ENCODE data around the gene ZNF609.

DNA sequence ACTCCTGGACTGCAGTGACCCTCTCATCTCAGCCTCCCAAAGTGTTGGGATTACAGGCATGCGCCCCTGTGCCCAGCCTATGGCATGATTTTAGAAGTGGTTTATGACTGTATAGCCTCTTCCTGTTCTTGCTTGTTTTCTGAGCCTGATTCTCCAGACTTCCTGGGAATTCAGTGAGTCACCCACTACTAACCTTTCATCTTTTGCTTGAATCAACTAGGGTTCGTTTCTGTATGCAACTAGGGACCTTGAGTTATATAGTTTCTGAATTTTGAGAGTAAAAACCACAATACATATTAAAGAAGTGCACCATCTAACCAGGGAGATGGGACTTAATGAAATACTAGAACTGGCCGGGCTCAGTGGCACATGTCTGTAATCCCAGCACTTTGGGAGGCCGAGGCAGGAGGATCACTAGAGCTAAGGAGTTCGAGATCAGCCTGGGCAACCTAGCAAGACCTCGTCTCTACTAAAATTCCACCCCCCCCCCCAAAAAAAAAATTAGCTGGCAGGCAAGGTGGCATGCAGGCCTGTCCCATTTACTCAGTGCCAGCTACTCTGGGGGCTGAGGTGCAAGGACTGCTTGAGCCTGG is 76.0 kb downstream of the ZNF609 start:
- TF ChIP-seq EZH2 (IDR thresholded peaks at IDR 0.05; ENCODE audit: borderline replicate concordance) (no peak), CTCF (IDR thresholded peaks at IDR 0.05; ENCODE audit: poor library complexity) (no peak)
